ENCODE data around the gene ITPR3.

The ITPR3 gene

DNA sequence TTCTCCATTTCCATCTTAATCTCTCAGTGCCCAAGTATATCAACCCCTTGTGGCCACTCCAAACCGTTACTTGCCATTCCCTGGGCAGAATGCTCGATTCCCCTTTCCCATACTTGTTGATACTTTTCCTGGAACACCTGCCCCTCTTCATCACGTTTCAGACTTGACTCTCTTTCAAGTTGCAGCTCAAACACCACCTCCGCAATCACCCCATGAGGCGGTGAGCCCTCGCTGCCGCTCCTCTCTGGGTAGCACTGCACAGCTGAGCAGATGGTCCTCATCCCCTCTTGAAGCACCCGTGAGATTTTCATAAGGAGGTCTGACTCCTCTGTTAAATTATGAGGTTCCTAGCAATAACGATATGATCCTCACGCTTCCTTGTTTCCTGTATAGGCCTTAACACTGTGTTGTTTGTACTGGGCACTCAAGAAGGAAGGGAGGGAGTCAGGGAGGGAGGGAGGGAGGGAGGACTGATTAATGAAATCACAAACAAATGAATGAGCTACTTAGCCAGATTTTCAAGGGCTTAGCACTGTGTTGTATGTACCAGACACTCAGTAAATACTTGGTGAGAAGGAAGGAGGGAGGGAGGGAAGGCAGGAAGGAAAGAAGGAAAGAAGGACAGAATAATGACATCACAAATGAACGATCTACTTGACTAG is 98.3 kb downstream of the ITPR3 start:
- DNase-seq (ENCODE audit: low read depth): no peak

DNA sequence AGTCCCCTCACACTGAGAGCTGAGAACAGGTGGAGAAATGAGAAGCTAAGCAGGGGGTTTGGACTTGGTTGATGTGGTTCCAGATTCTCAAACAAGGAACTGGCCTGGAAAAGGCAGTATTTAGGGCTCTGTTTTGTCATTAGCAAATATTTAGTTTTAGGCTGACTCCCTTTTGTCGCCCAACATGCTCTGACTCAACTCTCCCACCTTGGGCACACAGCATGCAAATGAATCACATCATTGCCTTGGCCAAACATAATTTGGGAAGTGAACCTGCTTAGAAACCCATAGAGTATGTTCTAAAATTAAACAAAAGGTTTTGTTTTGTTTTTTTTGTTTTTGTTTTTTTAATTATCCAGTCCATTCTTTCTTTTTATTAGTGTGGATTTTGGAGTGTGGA is 99.9 kb downstream of the ITPR3 start:
- no peak for DNase-seq (ENCODE audit: low read depth)

DNA sequence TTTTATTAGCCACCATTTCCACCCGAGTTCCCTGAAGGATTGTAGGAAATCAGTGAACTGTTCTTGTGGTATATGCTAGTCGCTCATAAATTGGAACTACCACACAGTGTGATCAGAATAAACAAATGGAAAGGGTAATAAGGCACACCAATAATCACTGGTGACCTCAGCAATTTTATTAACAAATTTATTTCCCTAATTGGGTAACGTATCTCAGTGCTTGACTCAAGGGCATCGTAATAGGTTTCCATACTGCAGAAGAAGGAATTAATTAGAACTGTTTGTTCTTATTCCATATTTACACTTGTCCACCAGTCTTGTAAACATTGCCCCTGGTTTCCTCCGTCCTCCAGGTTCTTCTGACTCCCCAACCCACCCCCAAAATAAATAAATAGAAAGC is 100.4 kb downstream of the ITPR3 start:
- DNase-seq (ENCODE audit: low read depth): no peak

DNA sequence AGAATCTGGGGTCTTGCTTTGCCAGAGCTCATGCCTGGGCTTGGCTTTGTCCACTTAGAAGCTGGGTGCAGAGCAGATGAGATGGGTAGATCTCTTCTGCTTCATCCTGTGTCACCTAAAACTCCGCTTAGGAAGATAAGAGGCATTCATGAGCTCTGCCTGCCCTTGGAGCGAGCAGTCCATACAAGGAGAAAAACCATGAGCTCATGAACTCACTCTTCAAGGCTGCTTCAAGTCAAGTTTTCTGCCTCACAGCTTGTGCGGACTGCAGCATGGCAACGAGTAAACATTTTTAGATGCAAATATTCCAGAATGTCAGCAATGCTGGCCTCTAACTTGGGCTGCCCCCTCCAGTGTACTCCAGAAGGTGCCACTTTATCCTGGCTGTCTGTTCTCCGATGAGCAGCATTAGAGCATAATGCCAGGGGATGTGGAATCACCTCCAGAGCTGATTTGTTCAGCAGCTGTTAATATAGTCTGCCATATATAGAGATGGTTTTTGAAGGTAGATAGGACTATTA is 101.0 kb downstream of the ITPR3 start:
- no peak for DNase-seq (ENCODE audit: low read depth)

DNA sequence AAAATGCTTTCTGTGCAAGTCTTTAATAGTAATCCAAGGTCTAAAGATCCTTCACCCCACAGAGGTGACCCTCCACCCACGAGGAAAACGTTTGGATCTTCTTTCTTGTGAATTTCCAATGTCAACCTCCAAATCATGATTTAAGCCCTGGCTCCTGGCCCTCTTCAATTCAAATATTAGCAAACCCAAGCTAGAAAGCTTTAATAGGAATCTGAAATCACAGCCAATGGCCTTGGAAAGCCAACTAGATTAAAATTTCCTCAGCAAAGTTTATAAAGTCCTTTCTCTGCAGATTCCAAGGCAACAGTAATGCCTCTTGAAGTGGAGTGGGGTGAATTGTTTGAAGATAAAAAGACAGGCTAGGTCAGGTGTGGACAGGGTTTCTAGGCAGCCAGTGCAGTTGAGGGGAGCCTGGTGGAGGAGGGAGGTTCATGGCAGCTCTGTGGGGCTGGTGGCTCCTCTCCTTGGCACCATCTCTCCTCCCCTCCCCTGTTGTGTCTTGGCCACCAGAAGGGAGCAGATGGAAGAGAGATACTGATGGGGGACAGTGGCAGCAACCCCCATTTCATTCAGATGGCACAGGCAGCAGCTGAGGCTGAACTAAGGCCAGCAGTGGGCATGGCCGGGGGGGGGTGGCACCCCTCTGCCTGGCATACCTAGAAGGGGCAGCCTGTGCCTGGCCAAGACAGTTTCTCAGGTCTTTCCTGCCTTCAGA is 102.4 kb downstream of the ITPR3 start:
- no peak for DNase-seq (ENCODE audit: low read depth)

DNA sequence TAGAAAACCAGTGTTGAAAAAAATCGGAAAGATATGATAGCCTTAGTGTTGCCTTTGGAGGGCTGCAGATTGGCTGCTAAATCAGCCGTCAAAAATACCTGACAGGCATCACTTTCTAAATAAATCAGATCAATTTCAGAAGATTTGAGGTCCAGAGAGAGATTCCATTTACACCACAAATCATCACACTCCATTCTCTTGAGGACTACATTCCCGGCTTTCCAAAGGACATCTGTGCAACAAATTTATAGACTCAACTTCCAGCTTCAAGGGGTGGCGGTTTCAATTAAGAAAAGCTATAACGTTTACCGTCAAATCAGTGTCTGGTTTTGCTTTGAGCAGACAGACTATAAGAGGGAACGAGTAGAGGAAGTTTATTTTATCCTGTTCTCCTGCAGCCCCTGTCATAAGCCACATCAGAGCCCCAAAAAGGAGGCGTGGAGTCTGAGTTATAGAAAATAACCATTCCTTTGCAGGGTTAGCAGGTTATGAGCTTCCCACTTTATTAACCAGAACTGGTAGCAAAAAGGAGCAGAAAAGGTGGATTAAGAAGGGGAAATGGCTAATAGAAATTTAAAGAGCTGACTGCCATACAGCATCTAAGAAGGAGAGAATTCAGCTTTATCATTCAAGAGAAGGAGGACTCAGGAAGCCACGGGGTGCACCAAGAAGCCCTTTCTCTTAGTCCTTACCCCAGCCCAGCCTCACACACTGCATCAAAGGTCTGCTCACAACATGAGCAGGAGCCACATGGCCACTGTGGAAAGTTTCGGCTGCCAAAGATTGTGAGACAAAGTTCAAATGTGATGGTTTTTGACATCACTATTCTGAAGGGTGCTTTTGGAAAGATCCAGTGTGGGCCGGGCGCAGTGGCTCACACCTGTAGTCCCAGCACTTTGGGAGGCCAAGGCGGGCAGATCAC is 103.2 kb downstream of the ITPR3 start:
- no peak for DNase-seq (ENCODE audit: low read depth)

DNA sequence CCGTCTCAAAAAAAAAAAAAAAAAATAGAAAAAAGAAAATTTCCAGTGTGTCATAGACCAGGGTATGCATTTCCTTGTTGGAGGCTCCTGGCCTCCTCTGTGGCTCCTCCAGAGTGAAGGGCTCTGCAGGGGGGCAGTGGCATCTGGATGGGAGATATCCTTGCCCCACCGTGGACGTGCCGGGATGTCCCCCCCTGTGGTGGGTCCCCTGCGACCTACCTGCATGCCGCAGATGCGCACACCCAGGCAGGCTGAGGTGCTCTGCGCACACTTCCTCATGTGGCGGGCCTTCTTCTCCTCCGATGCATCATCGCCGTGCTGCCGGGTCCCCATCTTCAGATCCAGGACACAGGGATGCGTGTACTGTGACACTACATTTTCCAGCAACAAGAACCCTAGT is 104.1 kb downstream of the ITPR3 start:
- no peak for DNase-seq (ENCODE audit: low read depth)

DNA sequence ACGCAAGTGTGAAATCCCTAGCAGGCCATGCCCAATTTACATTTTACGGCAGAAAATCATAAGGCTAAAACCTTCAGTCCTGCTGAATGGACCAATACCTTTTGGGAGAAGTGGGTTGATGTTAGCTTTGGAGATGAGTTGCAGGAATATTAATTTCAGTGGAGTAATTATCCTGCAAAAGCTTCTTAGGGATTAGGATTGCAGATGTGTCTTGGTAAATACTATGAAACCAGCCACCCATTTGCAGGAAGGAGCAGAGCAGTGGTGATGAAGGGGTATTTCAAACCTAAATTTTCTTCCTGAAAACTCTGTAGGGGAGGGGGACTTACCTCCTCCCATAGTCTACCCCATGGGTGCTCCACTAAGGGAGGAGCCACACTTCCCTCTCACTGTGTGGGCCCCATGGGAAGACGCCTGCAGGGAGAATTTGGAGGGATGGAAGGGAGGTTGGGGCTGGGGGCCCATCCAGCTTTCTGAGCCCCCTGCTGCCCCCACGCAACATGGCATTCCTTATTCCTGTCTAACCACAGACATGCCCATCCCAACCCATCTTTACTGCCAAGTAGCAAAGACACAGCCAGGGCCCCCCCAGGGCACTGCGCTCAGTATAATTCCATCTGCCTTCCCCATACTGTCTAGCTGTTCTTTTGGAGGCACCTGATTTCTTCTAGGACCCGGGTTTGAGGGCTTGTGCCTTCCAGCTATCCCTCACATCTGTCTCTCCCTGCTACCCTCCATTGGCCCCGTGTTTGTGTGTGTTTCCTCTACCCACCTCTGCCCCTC is 105.0 kb downstream of the ITPR3 start:
- no peak for DNase-seq (ENCODE audit: low read depth)

DNA sequence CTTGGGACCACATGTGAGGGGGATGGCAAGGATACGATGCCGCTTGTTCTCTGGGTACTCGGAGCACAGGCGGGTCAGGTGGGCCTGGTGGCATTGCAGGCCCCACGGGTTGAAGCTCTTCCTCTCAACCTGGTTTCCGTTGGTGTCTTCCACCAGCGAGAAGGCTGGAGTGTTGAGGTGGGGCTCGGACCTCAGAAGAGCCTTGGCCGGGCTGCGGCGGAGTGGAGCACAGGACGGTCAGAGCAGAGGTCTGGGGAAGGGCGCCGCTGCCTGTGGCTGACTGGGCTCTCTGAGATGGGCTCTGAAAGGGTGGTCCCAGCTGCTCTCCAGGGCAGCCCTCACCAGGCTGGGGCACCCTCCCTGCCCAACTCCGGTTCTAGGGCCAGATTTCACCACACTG is 105.6 kb downstream of the ITPR3 start:
- DNase-seq (ENCODE audit: low read depth): no peak

DNA sequence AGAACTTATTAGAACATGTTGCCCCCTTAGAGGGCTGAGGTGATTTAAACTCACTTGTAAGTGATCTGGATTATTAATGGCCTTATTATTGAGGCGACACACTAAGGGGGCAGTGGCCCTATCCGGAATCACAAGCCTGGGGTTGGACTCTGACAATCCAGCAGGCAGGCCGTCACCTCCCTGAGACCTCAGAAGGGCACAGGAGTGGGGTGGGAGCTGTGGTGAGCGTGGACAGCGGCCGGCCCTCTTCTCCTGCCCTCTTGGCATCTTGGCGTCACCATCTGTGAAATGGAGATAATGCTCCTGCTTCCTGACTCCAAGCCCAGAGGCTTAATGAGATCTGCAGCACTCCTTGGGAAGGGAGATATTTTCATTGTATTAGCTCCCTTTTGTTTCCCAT is 106.0 kb downstream of the ITPR3 start:
- no peak for DNase-seq (ENCODE audit: low read depth)

DNA sequence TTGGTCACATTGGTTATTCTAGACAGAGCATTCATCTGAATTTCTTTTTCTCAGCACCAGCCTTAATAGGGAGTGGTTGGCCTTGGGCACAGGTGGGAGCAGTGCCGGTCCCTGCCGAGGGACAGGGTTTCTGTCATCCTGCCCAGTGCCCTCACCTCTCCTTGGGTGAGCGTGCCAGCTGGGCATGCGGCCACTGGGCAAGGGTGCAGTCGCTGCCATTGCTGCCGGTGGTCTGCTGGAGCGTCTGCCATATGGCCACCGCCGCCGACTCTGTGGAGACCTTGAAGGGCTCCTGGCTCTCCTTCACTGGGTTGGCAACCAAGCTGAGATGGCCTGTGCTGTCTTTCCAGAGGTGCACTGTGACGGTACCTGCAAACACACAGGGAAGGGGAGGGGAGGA is 106.8 kb downstream of the ITPR3 start:
- no peak for DNase-seq (ENCODE audit: low read depth)

DNA sequence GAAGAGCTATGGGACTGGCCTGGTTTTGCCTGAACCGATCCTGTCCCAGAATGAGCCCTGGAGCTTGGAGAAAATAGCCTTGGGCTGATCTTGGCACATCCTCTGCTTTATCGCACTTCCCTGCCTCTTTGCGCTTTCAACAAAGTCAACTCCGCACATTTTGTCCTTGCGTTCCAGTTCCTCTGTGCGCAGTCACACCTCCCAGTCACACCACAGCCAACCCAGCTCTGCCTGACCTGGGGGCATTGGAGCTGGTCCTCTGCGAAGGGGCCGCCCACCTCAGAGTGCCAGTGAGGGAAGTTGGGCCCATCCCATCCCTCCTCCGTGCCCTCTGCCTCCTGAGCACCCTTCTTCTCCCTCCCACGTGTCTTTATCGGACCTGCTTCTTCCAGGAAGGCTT is 107.3 kb downstream of the ITPR3 start:
- DNase-seq (ENCODE audit: low read depth): no peak

DNA sequence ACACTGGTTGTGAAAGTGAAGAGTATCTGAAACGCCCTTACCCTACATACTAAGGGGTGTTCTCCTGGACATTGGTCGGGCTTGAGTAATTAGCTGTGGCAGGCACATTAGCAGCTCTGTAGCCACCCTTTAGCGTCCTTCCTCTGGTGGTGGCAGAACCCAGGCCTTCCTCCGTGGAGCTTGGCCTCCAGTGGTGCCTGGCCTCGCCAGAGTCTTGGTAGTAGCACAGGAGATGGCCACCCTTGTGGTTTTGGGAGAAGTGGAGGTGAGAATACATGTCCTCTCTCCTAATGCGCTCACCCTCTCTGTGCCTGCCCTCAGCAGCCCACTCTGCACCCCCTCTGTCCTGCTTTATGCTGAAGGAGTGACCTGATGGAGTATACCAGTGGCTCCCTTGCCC is 107.9 kb downstream of the ITPR3 start:
- DNase-seq (ENCODE audit: low read depth): no peak

DNA sequence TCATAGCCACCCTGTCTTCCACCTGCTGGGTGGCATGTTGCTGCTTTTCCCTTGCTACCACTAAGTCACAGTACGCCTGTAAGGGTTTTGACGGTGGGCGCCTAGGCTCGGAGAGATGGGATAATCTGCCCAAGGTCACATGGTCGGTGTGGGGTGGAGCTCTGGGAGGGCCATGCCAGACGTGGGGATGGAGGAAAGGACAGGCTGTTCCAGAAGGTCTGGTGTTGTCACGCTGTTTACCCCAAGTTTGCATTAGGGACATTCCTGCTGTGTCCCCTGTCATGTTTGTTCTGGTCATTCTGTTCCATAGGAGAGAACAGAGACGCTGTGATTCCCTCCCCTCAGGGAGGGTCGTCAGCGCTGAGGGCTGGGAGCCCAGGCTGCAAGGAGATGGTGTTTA is 109.5 kb downstream of the ITPR3 start:
- no peak for DNase-seq (ENCODE audit: low read depth)

DNA sequence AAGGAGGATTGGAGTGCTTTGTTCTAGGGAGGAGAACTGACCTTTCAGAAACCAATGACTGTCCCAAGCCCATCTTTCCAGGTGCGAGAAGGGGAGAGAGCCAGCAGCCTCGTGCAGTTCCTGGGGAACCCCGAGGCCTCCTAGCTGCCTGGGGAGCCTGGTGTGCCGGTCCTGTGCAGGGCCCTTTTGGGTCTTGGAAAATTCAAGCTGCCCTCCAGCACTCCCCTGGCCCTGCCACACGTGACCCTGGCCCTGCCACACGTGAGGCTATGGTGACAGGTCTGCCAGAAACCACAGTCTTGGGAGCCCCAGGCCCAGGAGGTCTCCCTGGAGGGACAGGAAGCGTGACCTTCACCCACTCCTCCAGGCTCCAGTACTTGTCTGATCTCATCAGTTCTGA is 109.9 kb downstream of the ITPR3 start:
- no peak for DNase-seq (ENCODE audit: low read depth)

DNA sequence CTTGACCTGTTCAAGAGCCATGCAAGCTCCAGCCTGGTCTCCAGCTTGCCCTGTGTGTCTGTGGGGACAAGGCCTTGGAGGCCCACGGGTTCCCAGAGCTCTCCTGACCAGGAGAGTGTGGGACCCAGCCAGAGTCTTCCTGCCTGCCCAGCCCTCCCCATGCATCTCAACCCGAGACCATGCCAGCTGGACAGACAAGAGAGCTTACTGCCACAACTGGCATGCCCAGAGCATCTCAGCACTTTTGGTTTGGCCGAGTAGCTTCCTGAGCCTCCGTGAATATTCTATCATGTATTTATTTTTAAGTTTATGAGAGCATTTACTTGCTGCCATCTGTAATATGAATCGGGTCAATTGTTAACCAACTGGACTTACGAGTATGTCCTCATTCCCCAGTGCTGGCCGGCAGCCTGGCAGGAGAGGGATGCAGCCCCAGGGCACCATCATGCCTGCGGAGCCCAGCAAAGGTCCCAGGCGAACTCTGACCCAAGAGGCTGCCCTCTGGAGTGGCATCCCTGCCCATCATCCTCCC is 110.7 kb downstream of the ITPR3 start:
- DNase-seq (ENCODE audit: low read depth): no peak

DNA sequence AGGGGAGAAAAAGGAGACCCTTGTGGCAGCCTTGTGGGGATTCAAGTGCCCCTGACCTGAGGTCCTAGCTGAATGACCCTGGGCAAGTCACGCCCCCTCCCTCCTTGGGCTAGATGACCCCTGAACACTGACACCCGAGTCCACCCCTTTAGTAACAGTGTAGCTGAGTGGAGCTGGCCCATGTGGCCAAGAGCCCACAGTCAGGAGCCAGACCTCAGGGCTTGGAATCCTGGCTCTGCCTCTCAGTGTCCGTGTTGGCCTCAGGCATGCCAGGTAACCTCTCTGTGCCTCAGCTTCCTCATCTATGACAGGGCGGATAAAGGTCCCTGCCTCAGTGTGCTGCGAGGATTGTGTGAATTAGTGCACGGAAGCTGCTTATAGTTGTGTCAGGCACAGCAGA is 111.3 kb downstream of the ITPR3 start:
- DNase-seq (ENCODE audit: low read depth): no peak

DNA sequence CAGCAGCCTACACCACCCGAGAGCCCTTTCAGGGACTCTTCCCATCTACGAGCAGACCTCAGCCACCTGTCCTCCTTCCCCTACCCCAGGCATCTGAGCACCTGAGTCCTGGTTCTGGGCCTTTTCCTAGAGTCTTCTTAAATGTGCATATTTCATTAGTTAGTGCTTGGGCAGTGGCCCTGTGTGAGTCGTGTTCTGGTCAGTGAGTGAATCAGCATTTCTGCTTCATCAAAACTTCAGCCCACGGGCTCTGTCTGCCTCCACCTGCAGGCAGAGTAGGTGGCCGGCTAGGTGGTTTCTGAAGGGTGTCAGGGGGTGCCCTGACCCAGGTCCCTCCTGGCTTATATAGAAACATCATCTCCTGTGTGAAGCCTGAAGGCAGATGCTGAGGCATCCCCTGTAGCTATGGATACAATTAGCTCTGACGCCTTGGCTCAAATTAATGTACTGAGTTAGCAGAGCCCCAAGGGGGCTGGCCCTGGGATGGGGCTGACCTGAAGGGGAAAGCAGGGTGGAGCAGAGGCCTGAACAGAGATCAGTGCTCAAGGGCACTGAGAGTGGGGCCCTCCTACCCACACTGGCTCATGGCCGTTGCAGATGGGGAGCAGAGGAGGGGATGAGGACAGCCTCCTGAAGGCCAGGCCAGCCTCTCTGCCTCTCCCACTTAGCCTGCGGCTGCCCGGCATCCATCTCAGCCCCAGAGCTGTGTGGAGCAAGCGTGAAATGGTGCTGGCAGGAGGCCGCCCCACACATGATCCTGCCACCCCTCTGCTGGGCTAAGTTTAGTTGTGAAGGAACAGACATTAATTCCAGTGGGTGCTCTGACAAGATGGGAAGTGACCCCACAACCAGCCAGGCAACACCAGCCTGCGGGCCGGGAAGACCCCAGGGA is 111.9 kb downstream of the ITPR3 start:
- DNase-seq (ENCODE audit: low read depth): no peak

DNA sequence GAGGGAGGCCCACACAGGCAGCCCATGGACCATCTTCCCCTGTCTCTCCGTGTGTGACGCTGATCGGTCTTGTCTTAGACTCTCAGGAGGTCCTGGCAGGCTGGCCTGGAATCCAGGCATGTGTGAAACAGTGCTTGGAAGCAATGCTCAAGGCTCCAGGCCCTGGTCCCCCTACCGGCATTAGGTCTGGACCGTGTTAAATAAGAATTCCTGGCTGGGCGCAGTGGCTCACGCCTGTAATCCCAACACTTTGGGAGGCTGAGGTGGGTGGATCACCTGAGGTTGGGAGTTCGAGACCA is 112.5 kb downstream of the ITPR3 start:
- DNase-seq (ENCODE audit: low read depth): no peak

DNA sequence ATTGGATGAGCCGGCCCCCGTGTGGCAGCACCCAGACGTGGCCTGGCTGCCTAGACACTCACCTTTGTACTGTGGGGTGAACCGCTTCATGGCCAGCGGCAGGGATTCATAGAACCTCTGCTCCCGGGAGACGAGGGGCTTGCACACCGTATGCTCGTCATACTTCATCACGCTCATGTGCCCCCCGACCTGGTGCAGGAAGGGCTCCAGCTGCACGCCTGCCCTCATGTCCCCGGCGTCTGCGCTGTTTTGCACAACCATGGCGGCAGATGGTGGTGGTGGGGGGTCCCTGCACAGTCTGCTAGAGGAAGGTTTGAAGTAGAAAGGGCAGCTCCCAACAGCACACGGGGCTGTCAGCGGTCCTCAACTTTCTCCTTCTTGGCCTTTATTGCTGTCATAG is 114.1 kb downstream of the ITPR3 start:
- DNase-seq (ENCODE audit: low read depth): no peak
